ENCODE measurements around the gene LSR. TPM values are rescaled to one million over a fixed set of nuclear protein-coding genes. Genes with fewer than 3 reads are reported as not detected.

The LSR gene
- polyA plus RNA-seq, 1 donor (not counting 4 experiments of a cell fraction or from before 2014, with no cell fraction given), result 51.3 TPM

GRCh38 chr19:35288906-35289305 is 40.1 kb downstream of the LSR start:
- Histone ChIP-seq H3K4me3 (ENCODE audit: control insufficient read depth in 2 of 3, extremely low read depth in 1 of 3, insufficient read depth in 2 of 3, low read depth in 1 of 3, low read length in 3 of 3) (no peak overlapping the region), H3K27me3 (ENCODE audit: control insufficient read depth, extremely low read depth, insufficient read depth, low read length) (peaks cover 42% of the 10 kb centered on the region), H3K9ac (ENCODE audit: control insufficient read depth, extremely low read depth, insufficient read depth, low read length) (no peak overlapping the region), H3K36me3 (ENCODE audit: control insufficient read depth in 2 of 2, extremely low read depth in 1 of 2, insufficient read depth in 2 of 2, low read length in 2 of 2) (no peaks in the 10 kb centered on the region), H3K9me1 (ENCODE audit: control insufficient read depth, extremely low read depth, insufficient read depth, low read length) (no peaks in the 10 kb centered on the region), H3K4me1 (ENCODE audit: control insufficient read depth, extremely low read depth, insufficient read depth, low read length) (no peaks in the 10 kb centered on the region), H3K27ac (ENCODE audit: control insufficient read depth, insufficient read depth, low read length) (no peak overlapping the region), H3K9me3 (ENCODE audit: control insufficient read depth, low read depth, low read length) (no peaks in the 10 kb centered on the region), H3K4me2 (ENCODE audit: control insufficient read depth, extremely low read depth, insufficient read depth, low read depth, low read length) (no peak overlapping the region), H2AFZ (ENCODE audit: control insufficient read depth, low read length) (no peak overlapping the region), H3K79me2 (ENCODE audit: control insufficient read depth, insufficient read depth, low read length) (no peaks in the 10 kb centered on the region), H4K20me1 (ENCODE audit: control insufficient read depth, extremely low read depth, insufficient read depth, low read length) (no peaks in the 10 kb centered on the region)
- FAIRE-seq (no peak), DNase-seq (ENCODE audit: low read depth, low spot score) (no peak)
- dilution Hi-C loops (cut with MboI; ENCODE audit: extremely low pct_ligation_motif_present, low sequenced_read_pairs), result no loop called here
- TF ChIP-seq CTCF (optimal IDR thresholded peaks at IDR 0.05 in 1 of 3, IDR thresholded peaks at IDR 0.05 in 1 of 3, conservative IDR thresholded peaks at IDR 0.05 in 1 of 3; ENCODE audit: extremely low read depth in 1 of 3, insufficient read depth in 2 of 3, low read length in 3 of 3) (no peak), EZH2 (IDR thresholded peaks at IDR 0.05; ENCODE audit: low read length) (no peak)

DNA sequence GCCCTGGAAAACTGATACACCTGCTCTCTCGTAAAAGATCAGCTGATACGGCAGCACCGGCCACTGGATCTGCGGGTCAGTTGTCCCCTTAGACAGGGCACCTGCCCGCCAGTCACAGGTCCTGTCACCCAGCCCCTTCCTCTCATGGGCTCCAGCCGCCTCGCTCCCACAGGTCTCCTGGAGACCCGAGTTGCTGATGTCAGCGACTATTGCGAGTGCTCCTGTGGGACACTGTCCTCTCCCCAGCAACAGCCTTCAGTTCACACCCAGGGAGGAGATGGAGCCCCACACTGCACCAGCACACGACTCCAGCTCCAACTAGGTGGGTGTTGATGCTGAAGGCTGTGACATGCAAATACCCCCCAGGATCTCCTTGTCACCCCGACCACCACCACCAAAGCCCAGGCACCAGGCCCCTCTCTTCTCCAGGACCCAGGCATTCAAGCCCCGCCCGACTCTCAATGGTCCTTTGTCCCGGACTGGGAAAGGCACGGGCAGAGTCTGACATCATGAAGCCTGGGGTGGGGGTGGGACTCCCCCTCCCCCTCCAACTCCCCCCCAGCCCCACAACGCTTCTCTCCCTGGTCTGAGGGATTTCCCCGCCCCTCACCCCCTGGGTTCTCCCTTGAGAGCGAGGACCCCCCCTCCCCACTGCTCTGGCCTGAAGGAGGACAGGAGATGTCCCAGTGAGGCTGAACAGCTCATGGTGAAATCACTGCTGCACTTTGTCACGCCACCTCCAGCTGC is 41.8 kb downstream of the LSR start:
- Histone ChIP-seq H4K20me1 (ENCODE audit: control insufficient read depth, extremely low read depth, insufficient read depth, low read length) (no peaks in the 10 kb centered on the region), H3K4me2 (ENCODE audit: control insufficient read depth, extremely low read depth, insufficient read depth, low read depth, low read length) (no peak overlapping the region), H3K9me1 (ENCODE audit: control insufficient read depth, extremely low read depth, insufficient read depth, low read length) (no peaks in the 10 kb centered on the region), H3K4me1 (ENCODE audit: control insufficient read depth, extremely low read depth, insufficient read depth, low read length) (no peaks in the 10 kb centered on the region), H3K79me2 (ENCODE audit: control insufficient read depth, insufficient read depth, low read length) (no peaks in the 10 kb centered on the region), H3K4me3 (ENCODE audit: control insufficient read depth in 2 of 3, extremely low read depth in 1 of 3, insufficient read depth in 2 of 3, low read depth in 1 of 3, low read length in 3 of 3) (no peak overlapping the region), H3K9ac (ENCODE audit: control insufficient read depth, extremely low read depth, insufficient read depth, low read length) (no peak overlapping the region), H3K27ac (ENCODE audit: control insufficient read depth, insufficient read depth, low read length) (no peak overlapping the region), H3K36me3 (ENCODE audit: control insufficient read depth in 2 of 2, extremely low read depth in 1 of 2, insufficient read depth in 2 of 2, low read length in 2 of 2) (no peaks in the 10 kb centered on the region), H2AFZ (ENCODE audit: control insufficient read depth, low read length) (no peak overlapping the region), H3K9me3 (ENCODE audit: control insufficient read depth, low read depth, low read length) (no peaks in the 10 kb centered on the region), H3K27me3 (ENCODE audit: control insufficient read depth, extremely low read depth, insufficient read depth, low read length) (peaks cover 43% of the 10 kb centered on the region)
- DNase-seq (ENCODE audit: low read depth, low spot score), result no peak
- dilution Hi-C loops (cut with MboI; ENCODE audit: extremely low pct_ligation_motif_present, low sequenced_read_pairs), result no loop called here
- no peak for TF ChIP-seq EZH2 (IDR thresholded peaks at IDR 0.05; ENCODE audit: low read length)
- TF ChIP-seq CTCF (optimal IDR thresholded peaks at IDR 0.05 in 1 of 3, IDR thresholded peaks at IDR 0.05 in 1 of 3, conservative IDR thresholded peaks at IDR 0.05 in 1 of 3; ENCODE audit: extremely low read depth in 1 of 3, insufficient read depth in 2 of 3, low read length in 3 of 3), result no peak
- no peak for FAIRE-seq
